ENCODE measurements around the gene HBE1. TPM values are rescaled to one million over a fixed set of nuclear protein-coding genes. Genes with fewer than 3 reads are reported as not detected.

The HBE1 gene
- total and polyA plus RNA-seq, 2 of the 4 experiments (the other 2 are of a cell fraction): 3.2 to 12.7 TPM

- TF ChIP-seq MAFK (IDR thresholded peaks at IDR 0.05; ENCODE audit: low read depth, low read length) (peak; percentile 92), BHLHE40 (IDR thresholded peaks at IDR 0.05; ENCODE audit: low read depth, low read length) (peak; percentile 82)
These were observed 10.9 kb upstream of the HBE1 start (continued) for GRCh38 chr11:5280582-5281102.

GRCh38 chr11:5279471-5280090 is 9.8 kb upstream of the HBE1 start:
- DNase-seq (no peak), ATAC-seq (ENCODE audit: low read depth) (no peak)
- Histone ChIP-seq H3K56ac (ENCODE audit: extremely low read depth, insufficient read depth, low read length) (peak overlapping the region; percentile 70; the same call in 1 of the 2 replicates), H2AFZ (replicated peaks; ENCODE audit: low read length, poor library complexity) (peak overlapping the region; percentile 75), H3K4me2 (ENCODE audit: low read depth, low read length) (no peak overlapping the region), H4K8ac (ENCODE audit: low read depth in 2 of 2, low read length in 2 of 2) (peak overlapping the region; percentile 83 to 96), H3K23ac (ENCODE audit: low read depth, low read length) (peak overlapping the region; percentile 79), H2BK15ac (ENCODE audit: low read depth, low read length) (peak overlapping the region; percentile 99), H3K4ac (ENCODE audit: low read depth, low read length) (peak overlapping the region; percentile 96), H2AK9ac (replicated peaks; ENCODE audit: low read depth, low read length, poor library complexity) (no peak overlapping the region), H3K79me1 (ENCODE audit: low read depth in 1 of 2, low read length in 2 of 2) (no peaks in the 10 kb centered on the region), H2BK5ac (ENCODE audit: low read depth, low read length, poor library complexity, severe bottlenecking) (peak overlapping the region; percentile 97), H2BK120ac (ENCODE audit: low read depth, low read length) (peak overlapping the region; percentile 98), H4K5ac (ENCODE audit: low read depth, low read length) (peak overlapping the region; percentile 99), H3K14ac (replicated peaks; ENCODE audit: low read depth, low read length) (peak overlapping the region; percentile 92), H3K27ac (ENCODE audit: insufficient read depth, low read length) (peak overlapping the region; percentile 83), H3K27me3 (ENCODE audit: control insufficient read depth, insufficient read depth, low read length) (no peaks in the 10 kb centered on the region), H3K36me3 (ENCODE audit: control insufficient read depth, insufficient read depth, low read length) (no peaks in the 10 kb centered on the region), H3K18ac (ENCODE audit: low read depth, low read length) (peak overlapping the region; percentile 99), H3K4me1 (ENCODE audit: control insufficient read depth, insufficient read depth, low read length) (peaks cover 14% of the 10 kb centered on the region), H3K9me3 (ENCODE audit: control insufficient read depth, insufficient read depth, low read length) (no peaks in the 10 kb centered on the region), H4K20me1 (ENCODE audit: insufficient read depth, low read length) (no peaks in the 10 kb centered on the region), H3K4me3 (ENCODE audit: insufficient read depth, low read depth, low read length) (no peak overlapping the region), H3K9me1 (ENCODE audit: insufficient read depth, low read length) (peaks cover 7% of the 10 kb centered on the region), H3K9ac (ENCODE audit: low read depth, low read length) (peak overlapping the region; percentile 14; the same call in 1 of the 2 replicates), H2AK5ac (ENCODE audit: low read depth, low read length) (peak overlapping the region; percentile 93), H4K91ac (ENCODE audit: insufficient read depth, low read depth, low read length) (peak overlapping the region; percentile 100), H2BK20ac (ENCODE audit: low read depth, low read length) (peak overlapping the region; percentile 97)
- dilution Hi-C loops (cut with HindIII; ENCODE audit: low sequenced_read_pairs, unreplicated experiment): no loop called here
- TF ChIP-seq BHLHE40 (IDR thresholded peaks at IDR 0.05; ENCODE audit: low read depth, low read length): no peak
- TF ChIP-seq USF2 (IDR thresholded peaks at IDR 0.05; ENCODE audit: low read depth, low read length): no peak
- TF ChIP-seq MXI1 (IDR thresholded peaks at IDR 0.05; ENCODE audit: borderline replicate concordance, low read depth, low read length): no peak
- no peak for TF ChIP-seq MAZ (IDR thresholded peaks at IDR 0.05; ENCODE audit: borderline replicate concordance, low read depth, low read length)
- TF ChIP-seq CTCF (conservative IDR thresholded peaks at IDR 0.05; ENCODE audit: low read depth, low read length): no peak
- TF ChIP-seq RAD21 (IDR thresholded peaks at IDR 0.05; ENCODE audit: low read length): no peak
- TF ChIP-seq CHD1 (IDR thresholded peaks at IDR 0.05; ENCODE audit: low read depth, low read length): no peak
- BruUV-seq (replicated peaks): no TSS peak
- CTCF ChIA-PET: interaction anchor here (0.6 to 1.1 kb wide), 2 partner anchors 12 to 75 kb away, joined by 3 to 5 read pairs; no protein-coding TSS in a partner anchor
- WGBS, 2 experiments (ENCODE audit: extremely low coverage in 2 of 2, insufficient read length in 1 of 2): no CpG with 5 or more reads among the region's 4 CpGs
- in situ Hi-C loops (cut with MboI; ENCODE audit: low sequenced_read_pairs): loop anchor here (10.0 kb wide), 1 partner anchor 85 kb away; no protein-coding TSS in a partner anchor
- intact Hi-C loops (cut with micrococcal nuclease): no loop called here
- POLR2A ChIA-PET (ENCODE audit: unreplicated experiment): no interaction called here
